PC-9 (cell line): ENCODE data around the gene ASAH2.

ENCODE experiments used
- CTCF ChIP-seq: fragments of 200-600 bp; sonication (generic); conservative IDR thresholded peaks from 2 replicates; pipeline ENCODE4 v1.6.1; 2017; ENCODE audit warnings: mixed run types, antibody characterized with exemption, mild to moderate bottlenecking, moderate library complexity
- EZH2 ChIP-seq: fragments of 200-600 bp; sonication (generic); IDR thresholded peaks from 2 replicates; pipeline ENCODE4 v1.8.0; 2017; ENCODE audit warnings: antibody characterized with exemption, low read depth

GRCh38 chr10:50228672-50229071 lies 22.6 kb downstream of the ASAH2 start:
- no peak for TF ChIP-seq CTCF
- TF ChIP-seq EZH2 = no peak
